Activated CD4-positive, CD25-positive, alpha-beta regulatory T cell treated with anti-CD3 and anti-CD28 coated beads, Interleukin-2, amount 50 U/mL, for 24 hours (primary cell): Measurements from ENCODE around the gene PRR13.
"Not testable (repeated sequence)": the region's sequence is repeated elsewhere in the genome, so short reads cannot be mapped to it uniquely, and the experiment has no call there.

Experiments
- ATAC-seq, 2 donors: fragments of 150-1000 bp; cut with Tn5 transposase; one replicate each; pipeline ENCODE4 v1.10.0; 2021; ENCODE audit warnings: mild to moderate bottlenecking in 1 of 2, moderate library complexity in 1 of 2

PRR13 gene, protein sequence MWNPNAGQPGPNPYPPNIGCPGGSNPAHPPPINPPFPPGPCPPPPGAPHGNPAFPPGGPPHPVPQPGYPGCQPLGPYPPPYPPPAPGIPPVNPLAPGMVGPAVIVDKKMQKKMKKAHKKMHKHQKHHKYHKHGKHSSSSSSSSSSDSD

DNA sequence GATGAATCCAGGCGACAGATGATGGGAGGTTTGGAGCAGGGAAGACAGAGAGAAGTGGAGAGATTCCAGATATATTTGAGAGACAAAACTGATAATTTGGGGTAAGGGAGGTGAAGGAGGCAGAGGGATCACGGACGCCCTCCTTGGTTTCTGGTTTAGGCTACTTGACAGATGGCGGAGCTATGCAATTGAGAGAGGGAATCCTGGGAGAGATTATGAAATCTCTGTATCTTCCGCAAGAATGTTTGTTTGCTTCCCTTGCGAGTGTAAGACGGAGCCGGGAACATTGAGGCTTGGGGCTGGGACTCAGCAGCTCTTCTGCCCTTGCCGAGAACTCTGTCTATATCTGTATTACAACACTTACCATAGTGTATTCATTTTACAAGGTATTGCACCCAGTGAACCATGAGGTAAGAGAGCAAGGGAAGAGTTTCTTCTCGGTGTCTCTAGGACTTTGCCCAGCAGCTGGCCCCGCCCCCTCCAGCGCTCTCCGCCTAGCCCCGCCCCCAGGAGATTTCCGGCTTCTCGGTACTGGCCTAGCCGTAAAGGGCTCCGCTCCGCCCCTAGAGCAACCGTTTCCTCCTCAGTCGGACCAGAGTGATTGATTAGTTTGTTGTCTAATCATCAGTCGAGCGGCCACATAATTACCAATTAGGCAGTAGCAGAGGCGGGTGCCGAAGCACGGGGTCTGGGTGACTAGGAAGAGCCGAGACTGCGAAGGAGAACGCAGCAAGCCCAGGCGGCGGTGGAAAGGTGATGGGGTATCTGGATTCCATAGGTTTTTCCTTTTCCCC lies at the start of gene PRR13:
PRR13 (plus strand) TSS at position 695 of the 794 bp plus-strand sequence. CDS start 981 bp downstream, outside the sequence.
- ATAC-seq = peak; percentile 97 to 99

DNA sequence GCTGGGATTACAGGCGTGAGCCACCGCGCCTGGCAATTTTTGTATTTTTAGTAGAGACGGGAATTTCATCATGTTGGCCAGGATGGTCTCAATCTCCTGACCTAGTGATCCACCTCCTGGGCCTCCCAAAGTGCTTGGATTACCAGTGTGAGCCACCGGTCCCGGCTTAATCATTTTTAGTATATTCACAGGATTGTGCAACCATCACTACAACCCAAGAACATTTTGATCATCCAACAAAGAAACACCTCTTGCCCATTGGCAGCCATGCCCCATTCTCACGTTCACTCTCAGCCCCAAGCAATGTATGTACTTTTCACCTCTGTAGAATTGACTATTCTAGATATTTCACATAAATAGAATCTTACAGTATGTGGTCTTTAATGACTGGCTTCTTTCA lies 41.6 kb upstream of the PRR13 start:
- no peak for ATAC-seq

DNA sequence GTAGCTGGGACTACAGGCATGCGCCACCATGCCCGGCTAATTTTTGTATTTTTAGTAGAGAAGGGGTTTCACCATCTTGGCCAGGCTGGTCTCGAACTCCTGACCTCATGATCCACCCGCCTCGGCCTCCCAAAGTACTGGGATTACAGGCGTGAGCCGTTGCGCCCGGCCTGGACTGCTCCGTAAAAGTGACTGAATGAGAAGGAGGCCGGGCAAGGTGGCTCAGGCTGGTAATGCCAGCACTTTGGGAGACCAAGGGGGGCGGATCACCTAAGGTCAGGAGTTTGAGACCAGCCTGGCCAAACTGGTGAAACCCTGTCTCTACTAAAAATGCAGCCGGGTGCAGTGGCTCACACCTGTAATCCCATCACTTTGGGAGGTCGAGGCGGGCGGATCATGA lies 39.2 kb upstream of the PRR13 start:
- not testable (repeated sequence) for ATAC-seq

DNA sequence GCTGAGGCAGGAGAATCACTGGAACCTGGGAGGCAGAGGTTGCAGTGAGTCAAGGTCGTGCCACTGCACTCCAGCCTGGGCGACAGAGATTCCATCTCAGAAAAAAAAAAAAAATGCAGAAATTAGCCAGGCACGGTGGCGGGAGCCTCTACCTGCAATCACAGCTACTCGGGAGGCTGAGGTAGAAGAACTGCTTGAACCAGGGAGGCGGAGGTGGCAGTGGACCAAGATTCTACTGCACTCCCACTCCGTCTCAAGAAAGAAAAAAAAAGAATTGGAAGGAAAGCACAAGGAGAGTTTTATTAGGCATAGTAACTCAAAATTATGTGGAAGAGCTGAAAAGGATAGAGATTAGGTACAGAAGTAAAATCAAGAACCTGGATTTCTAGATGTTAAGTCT lies 38.7 kb upstream of the PRR13 start:
- ATAC-seq = no peak

DNA sequence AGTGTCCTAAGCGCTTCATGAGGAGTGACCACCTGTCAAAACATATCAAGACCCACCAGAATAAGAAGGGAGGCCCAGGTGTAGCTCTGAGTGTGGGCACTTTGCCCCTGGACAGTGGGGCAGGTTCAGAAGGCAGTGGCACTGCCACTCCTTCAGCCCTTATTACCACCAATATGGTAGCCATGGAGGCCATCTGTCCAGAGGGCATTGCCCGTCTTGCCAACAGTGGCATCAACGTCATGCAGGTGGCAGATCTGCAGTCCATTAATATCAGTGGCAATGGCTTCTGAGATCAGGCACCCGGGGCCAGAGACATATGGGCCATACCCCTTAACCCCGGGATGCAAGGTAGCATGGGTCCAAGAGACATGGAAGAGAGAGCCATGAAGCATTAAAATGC lies 30.6 kb upstream of the PRR13 start:
- ATAC-seq = no peak

DNA sequence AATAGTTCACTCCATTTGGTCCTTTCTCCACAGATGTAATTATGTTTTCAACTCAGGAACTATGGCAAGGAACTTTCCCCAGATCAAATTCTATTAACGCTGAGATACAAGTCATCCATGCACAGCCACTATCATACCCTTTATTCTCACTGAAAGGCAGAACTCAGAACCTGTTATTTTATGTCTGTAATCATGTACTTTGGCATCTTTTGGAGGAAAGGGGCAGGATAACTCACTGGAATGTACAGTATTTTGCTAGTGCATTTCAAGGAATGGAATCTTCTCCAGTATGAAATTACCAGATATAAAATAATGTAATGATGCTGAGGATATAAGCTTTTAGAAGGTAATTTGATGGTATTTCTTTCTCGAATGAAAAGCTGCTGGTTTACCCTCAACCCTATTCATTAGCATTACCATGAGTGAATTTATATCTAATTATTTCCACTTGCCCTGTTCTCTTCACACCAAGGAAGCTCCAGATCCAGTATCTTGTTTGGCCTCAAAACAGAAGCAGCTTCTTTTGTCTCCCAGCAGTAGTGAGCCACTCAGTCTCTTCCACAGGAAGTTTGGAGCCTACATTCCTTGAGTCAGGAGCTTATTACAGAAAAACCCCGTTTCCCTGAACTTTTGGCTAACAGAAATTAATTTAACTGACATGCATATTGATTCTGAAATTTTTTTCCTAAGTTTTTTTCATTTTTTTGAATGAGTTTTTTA lies 27.9 kb upstream of the PRR13 start:
- no peak for ATAC-seq

DNA sequence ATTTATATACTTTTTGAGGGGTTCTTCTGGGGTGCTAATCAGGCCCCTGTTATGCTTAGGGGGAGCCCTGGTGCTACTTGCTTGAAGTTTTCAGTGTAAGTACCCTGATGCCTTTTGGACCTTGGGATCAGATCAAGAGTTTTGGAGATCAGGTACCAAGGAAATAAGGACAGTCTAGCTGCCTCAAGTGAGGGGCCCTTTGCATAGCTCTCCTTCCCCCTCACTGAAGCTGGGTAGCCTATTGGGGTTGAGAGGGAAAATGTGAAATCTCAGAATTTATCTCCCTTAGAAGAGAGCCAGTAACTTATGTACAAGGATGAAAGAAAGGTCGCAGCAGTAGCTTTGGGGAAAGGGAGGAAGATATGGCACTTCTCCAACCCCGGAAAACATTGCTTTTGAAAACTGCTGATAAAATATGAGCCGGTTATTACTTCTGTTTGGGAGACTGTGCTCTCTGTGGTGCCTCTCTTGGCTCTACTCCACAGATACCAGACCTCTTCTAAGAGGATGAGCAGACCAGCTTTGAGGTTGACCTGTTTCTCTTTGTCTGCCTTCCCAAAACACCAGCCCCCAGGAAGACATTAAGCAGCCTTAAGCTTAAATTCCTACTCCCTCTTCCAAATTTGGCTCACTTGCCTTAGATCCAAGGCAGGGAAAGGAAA lies 26.6 kb upstream of the PRR13 start:
- ATAC-seq = no peak

DNA sequence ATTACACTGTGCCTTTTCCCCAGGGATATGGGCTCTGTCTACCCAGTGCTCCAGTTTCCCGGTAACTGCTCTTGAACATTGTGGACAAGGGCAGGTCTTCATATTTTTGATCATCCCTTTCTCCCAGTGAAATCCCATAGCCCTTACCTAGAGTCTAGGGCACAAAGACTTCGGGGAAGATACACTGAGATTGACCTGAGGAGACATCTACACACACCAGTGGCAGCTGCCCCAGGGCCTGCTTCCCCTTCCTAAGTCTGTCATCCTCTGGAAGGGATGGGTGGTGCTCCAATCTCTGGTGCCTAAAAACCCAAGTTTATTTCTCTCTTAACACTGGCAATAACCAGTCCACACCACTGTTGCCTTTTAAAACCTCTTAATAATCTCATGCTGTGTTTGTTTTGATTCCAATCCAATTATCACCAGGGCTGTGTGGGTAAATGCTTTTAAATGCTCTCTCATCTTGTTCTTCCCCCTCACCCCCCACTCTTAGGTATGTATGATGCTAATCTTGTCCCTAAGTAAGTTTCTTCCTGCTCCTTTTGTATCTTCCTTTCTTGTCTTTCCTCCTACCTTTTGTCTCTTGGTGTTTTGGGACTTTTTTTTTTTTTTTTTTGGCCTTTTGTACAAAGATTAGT lies 25.7 kb upstream of the PRR13 start:
- ATAC-seq = not testable (repeated sequence)

DNA sequence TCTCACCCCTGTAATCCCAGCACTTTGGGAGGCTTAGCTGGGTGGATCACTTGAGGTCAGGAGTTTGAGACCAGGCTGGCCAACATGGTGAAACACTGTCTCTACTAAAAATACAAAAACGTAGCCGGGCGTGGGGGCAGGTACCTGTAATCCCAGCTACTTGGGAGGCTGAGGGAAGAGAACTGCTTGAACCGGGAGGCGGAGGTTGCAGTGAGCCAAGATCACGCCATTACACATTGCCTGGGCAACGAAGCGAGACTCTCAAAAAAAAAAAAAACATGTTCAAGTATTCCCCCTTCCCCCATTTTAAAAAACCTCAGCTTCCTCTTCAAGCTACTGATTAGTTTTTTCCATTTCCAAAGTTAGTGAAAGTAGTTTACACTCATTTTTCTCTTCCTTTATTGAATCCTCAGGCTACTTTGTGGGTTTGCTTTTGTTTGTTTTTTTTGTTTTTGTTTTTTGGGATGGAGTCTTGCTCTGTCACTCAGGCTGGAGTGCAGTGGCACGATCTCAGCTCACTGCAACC lies 24.2 kb upstream of the PRR13 start:
- ATAC-seq = not testable (repeated sequence)

DNA sequence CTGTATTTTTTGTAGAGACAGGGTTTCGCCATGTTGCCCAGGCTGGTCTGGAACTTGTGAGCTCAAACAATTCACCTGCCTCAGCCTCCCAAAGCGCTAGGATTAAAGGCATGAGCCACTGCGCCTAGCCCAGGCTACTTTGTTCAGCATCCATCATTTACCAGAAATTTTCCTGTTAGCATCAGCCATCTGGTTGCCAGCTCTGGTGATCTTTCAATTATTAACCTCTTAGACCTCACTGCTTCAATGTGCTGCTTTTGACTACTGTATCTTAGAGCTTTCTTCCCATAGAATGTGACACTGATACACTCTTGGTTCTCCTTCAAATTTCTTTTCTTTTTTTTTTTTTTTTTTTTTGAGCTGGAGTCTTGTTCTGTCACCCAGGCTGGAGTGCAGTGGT lies 23.3 kb upstream of the PRR13 start:
- ATAC-seq = no peak

DNA sequence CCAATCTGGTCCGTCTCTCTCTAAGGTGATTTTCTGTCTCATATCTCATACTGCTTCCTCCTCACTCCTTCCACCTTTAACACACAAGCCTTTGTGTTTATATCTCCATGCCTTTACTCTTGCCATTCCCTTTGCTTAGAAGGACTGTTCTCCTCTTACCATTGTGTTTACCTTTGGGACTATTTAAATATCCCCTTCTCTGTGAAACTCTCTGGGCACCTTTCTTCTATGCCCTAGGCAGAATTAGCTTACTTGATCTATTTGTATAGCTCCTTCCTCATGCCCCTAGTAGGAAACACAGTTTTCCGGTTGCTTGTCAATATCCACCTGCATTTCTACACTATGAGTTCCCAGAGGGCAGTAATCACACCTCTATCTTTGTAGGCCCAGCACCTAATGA lies 21.8 kb upstream of the PRR13 start:
- ATAC-seq = no peak

DNA sequence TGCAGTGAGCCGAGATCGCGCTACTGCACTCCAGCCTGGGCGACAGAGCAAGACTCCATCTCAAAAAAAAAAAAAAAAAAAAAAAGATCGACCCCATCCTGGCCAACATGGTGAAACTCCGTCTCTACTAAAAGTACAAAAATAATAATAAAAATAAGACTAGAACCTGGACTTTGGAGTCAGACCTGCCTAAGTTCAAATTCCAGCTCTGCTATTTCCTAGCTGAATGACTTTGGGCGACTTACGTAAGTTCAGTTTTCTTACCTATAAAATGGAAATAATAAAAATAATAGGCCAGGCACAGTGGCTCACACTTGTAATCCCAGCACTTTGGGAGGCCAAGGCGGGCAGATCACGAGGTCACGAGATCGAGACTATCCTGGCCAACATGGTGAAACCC lies 19.3 kb upstream of the PRR13 start:
- ATAC-seq = not testable (repeated sequence)

DNA sequence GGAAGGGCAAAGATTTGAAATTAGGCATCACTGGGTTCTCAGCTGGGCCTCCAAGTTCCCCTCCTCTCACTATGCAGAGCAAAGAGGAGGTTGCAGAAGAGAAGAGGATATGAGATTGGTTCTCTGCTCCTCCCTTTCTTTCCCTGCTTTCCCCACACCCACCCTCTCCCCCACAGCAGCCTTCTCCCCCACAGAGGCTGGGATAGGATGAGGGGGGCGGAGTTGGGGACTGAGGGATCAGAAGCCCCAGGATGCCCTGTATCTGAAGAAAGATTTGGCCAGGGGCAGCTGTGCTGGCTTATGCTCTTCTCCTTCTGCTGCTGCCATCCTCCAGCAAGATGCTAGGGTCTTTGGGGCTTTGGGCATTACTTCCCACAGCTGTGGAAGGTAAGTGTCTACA lies 17.9 kb upstream of the PRR13 start, which contains the start of gene AMHR2:
AMHR2 (plus strand) TSS at position 259 of the 400 bp plus-strand sequence; CDS start at position 339, 80 bp downstream.
- no peak for ATAC-seq

DNA sequence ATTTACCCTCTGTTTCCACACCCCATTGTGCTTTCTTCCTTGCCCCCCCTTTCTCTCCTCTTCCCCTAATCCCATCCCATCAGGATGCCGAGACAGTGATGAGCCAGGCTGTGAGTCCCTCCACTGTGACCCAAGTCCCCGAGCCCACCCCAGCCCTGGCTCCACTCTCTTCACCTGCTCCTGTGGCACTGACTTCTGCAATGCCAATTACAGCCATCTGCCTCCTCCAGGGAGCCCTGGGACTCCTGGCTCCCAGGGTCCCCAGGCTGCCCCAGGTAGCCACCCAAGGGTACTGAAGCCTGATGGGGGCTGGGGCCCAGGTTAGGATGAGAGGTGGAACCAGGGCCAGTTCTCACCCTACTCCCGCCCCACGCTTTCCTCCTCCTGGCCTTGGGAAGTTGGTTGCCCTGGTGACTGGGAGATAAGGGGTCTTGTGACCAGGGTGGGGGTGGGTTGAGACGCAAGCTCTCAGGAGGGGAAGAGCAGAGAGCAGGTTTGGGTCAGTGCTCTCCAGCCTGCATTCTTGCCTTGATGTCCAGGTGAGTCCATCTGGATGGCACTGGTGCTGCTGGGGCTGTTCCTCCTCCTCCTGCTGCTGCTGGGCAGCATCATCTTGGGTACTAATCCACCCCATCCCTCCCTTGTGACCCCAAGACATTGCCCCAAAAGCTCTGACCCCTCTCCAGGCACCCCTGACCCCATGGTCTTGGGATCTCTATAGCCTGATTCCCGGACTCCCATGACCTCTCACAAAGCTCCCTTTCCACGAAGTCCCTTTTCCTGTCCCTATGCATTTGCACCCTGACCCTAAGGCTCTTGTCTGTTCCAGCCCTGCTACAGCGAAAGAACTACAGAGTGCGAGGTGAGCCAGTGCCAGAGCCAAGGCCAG lies 16.7 kb upstream of the PRR13 start:
- ATAC-seq = no peak

DNA sequence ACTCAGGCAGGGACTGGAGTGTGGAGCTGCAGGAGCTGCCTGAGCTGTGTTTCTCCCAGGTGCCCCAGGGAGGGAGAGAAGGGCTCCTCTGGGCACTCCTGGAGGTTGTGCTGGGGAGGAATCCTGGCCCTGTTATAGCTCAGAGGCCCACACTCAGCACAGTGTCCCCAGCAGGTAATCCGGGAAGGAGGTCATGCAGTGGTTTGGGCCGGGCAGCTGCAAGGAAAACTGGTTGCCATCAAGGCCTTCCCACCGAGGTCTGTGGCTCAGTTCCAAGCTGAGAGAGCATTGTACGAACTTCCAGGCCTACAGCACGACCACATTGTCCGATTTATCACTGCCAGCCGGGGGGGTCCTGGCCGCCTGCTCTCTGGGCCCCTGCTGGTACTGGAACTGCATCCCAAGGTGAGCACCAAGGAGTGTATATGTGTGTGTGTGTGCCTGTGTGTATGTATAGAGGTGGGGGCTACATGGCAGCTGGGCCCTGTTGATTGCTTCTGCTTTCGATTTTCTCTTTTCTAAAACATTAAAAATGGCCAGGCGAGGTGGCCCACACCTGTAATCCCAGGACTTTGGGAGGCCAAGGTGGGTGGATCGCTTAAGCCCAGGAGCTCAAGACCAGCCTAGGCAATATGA lies 15.9 kb upstream of the PRR13 start:
- ATAC-seq = no peak

DNA sequence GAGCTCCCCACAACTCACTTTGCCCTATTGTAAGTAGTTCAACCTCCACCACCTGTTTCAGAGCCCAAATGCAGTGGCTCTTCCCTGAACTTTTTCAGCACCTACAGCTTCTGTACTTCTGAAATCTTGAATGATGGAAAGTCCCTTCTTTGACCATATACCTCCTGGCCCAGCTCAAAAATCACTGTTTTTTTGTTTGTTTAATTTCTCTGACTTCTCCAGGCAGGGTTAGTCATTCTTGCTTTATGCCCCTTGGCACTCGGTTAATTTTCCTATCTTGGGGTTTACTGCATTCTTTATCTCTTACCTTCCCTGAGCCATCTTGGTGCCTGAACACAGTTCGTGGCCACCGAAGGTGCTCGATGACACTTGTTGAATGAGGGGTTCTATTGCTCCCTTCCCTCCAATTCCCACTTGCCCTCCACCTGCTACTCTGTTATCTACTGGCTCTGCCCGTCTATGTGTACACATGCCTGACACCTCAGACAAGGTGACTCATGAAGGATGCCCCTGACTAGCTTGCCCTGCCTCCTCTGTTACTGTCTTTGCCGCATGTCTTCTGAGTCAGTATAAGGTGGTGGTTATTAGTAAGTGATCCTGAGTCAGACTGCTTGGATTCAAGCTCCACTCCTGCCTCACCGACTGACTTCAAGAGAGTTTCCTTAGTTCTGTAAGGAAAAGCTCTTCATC lies 13.5 kb upstream of the PRR13 start:
- ATAC-seq = peak; percentile 100

DNA sequence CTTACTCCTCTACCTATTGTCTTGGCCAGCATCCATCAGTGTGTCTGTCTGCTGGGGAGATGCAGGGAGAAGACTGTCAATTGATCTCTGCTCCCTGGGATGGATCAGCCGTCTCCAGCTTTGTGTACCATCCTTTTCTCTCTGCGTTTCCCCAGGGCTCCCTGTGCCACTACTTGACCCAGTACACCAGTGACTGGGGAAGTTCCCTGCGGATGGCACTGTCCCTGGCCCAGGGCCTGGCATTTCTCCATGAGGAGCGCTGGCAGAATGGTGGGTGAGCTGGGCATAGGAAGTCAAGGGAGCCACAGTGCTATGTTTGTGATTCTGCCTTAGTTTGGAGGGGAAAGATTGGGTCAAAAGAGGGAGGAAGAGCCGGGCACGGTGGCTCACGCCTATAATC lies 12.8 kb upstream of the PRR13 start:
- ATAC-seq = peak in 1 of 2 donors; percentile 15

DNA sequence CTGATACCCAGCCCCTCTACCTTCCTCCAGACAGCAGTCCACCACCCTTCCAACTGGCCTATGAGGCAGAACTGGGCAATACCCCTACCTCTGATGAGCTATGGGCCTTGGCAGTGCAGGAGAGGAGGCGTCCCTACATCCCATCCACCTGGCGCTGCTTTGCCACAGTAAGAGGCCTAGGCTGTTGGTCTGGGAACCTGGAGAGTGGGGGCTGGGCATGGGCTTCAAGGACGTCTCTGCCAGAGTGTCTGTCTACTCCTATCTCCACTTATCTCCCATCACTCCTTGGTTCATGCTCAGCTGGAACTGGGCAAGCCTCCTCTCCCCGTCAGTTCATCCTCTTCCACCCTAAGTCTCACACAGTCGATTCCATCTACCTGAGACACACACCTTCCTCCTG lies 11.4 kb upstream of the PRR13 start:
- no peak for ATAC-seq

DNA sequence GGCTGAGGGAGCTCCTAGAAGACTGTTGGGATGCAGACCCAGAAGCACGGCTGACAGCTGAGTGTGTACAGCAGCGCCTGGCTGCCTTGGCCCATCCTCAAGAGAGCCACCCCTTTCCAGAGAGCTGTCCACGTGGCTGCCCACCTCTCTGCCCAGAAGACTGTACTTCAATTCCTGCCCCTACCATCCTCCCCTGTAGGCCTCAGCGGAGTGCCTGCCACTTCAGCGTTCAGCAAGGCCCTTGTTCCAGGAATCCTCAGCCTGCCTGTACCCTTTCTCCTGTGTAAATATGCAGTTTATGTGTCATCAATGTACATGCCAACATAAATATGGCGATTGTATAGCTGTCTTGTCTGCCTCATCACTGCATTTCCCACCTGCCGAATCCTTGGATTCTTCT lies 10.3 kb upstream of the PRR13 start:
- no peak for ATAC-seq

DNA sequence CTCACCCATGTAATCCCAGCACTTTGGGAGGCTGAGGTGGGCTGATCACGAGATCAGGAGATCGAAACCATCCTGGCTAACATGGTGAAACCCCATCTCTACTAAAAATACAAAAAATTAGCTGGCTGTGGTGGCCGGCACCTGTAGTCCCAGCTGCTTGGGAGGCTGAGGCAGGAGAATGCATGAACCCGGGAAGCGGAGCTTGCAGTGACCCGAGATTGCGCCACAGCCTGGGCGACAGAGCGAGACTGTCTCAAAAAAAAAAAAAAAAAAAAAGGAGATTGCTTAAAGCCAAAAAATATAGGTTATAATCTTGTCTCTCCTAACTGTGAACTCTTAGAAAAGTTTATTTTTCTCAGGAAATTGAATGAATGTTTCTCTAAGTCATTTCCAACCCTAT lies 6.2 kb upstream of the PRR13 start:
- not testable (repeated sequence) for ATAC-seq
